Activated B cell treated with CpG ODN at 0.5 μM for 24 hours (primary cell): ENCODE measurements around the gene APOL4. TPM values are rescaled to one million over a fixed set of nuclear protein-coding genes. Genes with fewer than 3 reads are reported as not detected.

Source experiments
- ATAC-seq: fragments of 200-7000 bp; cut with Tn5 transposase; one replicate; pipeline ENCODE4 v1.10.0; 2021; ENCODE audit warnings: low read depth, mild to moderate bottlenecking, moderate library complexity
- CTCF ChIA-PET: fragments of 350-600 bp; sonication (Branson Sonifier 250); formaldehyde crosslinking; loops from one replicate; lab custom pipeline; 2021; ENCODE audit warnings: antibody characterized with exemption; lab: Charles Lee
- POLR2A ChIA-PET: fragments of 350-600 bp; sonication (Branson Sonifier 250); formaldehyde crosslinking; loops from one replicate; lab custom pipeline; 2021; ENCODE audit warnings: antibody characterized with exemption; lab: Charles Lee
- DNase-seq: peaks from one replicate; pipeline ENCODE4 v3.0.0; 2022
- H3K27ac Mint-ChIP-seq: one replicate; pipeline ENCODE4 v1.8.0; 2020; ENCODE audit warnings: mixed read lengths
- H3K27me3 Mint-ChIP-seq: one replicate; pipeline ENCODE4 v1.8.0; 2021; ENCODE audit warnings: mixed read lengths
- H3K36me3 Mint-ChIP-seq: one replicate; pipeline ENCODE4 v1.8.0; 2021; ENCODE audit warnings: low read depth, mixed read lengths
- H3K4me1 Mint-ChIP-seq: one replicate; pipeline ENCODE4 v1.8.0; 2021; ENCODE audit warnings: mixed read lengths
- H3K4me3 Mint-ChIP-seq: one replicate; pipeline ENCODE4 v1.8.0; 2020; ENCODE audit warnings: mild to moderate bottlenecking, mixed read lengths
- H3K9me3 Mint-ChIP-seq: one replicate; pipeline ENCODE4 v1.8.0; 2020; ENCODE audit warnings: mixed read lengths
- CTCF ChIP-seq: fragments of 200-600 bp; IDR thresholded peaks from one replicate; pipeline ENCODE4 v1.8.0; 2022; ENCODE audit warnings: antibody characterized with exemption, mild to moderate bottlenecking
- intact Hi-C: fragments of 100-400 bp; cut with micrococcal nuclease; formaldehyde crosslinking; loops from one replicate; pipeline ENCODE4 v1.15.1; 2024
- total RNA-seq: library from RNA; stranded (reverse); gene quantifications from 2 replicates; pipeline ENCODE4 v1.2.3, GENCODE V29; 2022

The APOL4 gene
- total RNA-seq, 1 donor from 2014 or later = not detected

DNA sequence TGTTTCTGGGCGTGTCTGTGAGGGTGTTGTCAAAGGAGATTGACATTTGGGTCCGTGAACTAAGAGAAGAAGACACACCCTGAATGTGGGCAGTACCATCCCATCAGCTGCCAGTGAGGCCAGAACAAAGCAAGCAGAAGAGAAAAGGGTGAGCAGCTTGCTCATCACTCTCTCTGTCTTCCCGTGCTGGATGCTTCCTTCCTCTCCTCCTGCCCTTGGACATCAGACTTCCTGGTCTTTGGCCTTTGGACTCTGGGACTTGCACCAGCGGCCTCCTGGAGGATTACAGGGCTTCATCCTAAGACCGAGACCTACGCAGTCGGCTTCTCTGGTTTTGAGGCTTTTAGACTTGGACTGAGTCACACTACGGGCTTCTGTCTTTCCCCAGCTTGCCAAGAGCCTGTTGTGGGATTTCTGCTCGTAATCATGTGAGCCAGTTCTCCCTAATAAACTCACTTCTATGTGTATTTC is 18.9 kb upstream of the APOL4 start:
- CTCF ChIA-PET = no interaction called here
- DNase-seq = no peak
- Mint-ChIP-seq H3K4me1 (peaks cover 3% of the 10 kb centered on the region), H3K9me3 (no peaks in the 10 kb centered on the region), H3K4me3 (no peak overlapping the region), H3K27me3 (peaks cover 6% of the 10 kb centered on the region), H3K27ac (no peak overlapping the region), H3K36me3 (peaks cover 7% of the 10 kb centered on the region)
- ATAC-seq = no peak
- intact Hi-C loops = loop anchor here (2.0 to 5.0 kb wide), 2 partner anchors 26 to 153 kb away; no protein-coding TSS in a partner anchor
- POLR2A ChIA-PET = no interaction called here
- TF ChIP-seq CTCF = no peak

DNA sequence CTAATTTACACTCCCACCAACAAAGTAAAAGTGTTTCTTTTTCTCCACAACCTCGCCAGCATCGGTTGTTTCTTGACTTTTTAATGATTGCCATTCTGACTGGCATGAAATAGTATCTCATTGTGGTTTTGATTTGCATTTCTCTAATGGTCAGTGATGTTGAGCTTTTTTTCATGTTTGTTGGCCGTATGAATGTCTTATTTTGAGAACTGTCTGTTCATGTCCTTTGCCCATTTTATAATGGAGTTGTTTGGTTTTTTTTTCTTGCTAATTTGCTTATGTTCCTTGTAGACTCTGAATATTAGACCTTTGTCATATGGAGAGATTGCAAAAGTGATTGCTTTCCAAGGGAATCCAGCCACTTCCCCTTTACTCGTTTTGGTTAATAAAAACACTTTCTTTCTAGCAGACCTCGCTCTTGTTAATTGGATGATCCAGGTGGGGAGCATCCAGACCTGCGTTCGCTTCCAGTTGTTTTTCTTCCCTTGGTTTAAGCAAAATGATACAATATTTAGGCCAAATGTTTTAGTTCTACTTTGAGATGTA is 17.1 kb upstream of the APOL4 start:
- H3K4me3 Mint-ChIP-seq = no peak overlapping the region
- CTCF ChIA-PET = no interaction called here
- no peak overlapping the region for H3K27ac Mint-ChIP-seq
- H3K4me1 Mint-ChIP-seq = peaks cover 3% of the 10 kb centered on the region
- H3K27me3 Mint-ChIP-seq = peaks cover 8% of the 10 kb centered on the region
- H3K9me3 Mint-ChIP-seq = no peaks in the 10 kb centered on the region
- DNase-seq (no peak), ATAC-seq (no peak)
- H3K36me3 Mint-ChIP-seq = no peaks in the 10 kb centered on the region
- intact Hi-C loops = no loop called here
- no peak for TF ChIP-seq CTCF
- POLR2A ChIA-PET = no interaction called here

- DNase-seq = no peak
- intact Hi-C loops = no loop called here
- CTCF ChIA-PET = interaction anchor here (1.4 kb wide), 1 partner anchor 21 kb away, joined by 4 read pairs; no protein-coding TSS in a partner anchor
Observed at GRCh38 chr22:36215981-36216380, 14.4 kb upstream of the APOL4 start.

GRCh38 chr22:36213586-36213985 is 12.0 kb upstream of the APOL4 start:
- Mint-ChIP-seq H3K27ac (no peak overlapping the region), H3K9me3 (peaks cover 7% of the 10 kb centered on the region), H3K4me3 (no peak overlapping the region), H3K36me3 (no peaks in the 10 kb centered on the region), H3K4me1 (peaks cover 21% of the 10 kb centered on the region), H3K27me3 (peaks cover 4% of the 10 kb centered on the region)
- CTCF ChIA-PET = no interaction called here
- intact Hi-C loops = no loop called here
- no peak for DNase-seq
- TF ChIP-seq CTCF = no peak
- no peak for ATAC-seq
- POLR2A ChIA-PET = no interaction called here

More at GRCh38 chr22:36215981-36216380, 14.4 kb upstream of the APOL4 start:
- Mint-ChIP-seq H3K4me1 (peaks cover 12% of the 10 kb centered on the region), H3K27ac (no peak overlapping the region), H3K9me3 (no peaks in the 10 kb centered on the region), H3K36me3 (no peaks in the 10 kb centered on the region), H3K4me3 (no peak overlapping the region), H3K27me3 (peaks cover 8% of the 10 kb centered on the region)
- ATAC-seq = no peak
- no peak for TF ChIP-seq CTCF
- POLR2A ChIA-PET = no interaction called here

DNA sequence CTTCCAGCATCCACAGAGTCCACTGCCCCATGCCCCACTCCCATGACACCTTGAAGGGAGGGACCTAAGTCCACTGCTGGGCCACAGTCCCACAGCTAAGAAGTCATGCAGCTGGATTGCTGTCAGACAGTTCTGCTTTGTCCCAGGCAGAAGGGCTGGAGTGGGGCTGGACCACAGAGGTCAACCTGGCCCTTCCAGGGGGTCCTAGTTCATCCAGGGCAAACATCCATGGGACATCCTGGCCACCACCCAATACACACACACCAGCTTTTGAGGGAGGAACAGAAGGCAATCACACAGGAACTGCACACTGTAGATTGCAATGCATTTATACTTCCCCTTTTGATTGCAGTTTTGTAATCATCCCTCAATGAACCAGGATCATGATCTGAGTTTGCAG is 11.3 kb upstream of the APOL4 start:
- Mint-ChIP-seq H3K27ac (no peak overlapping the region), H3K4me1 (peaks cover 21% of the 10 kb centered on the region), H3K27me3 (peaks cover 3% of the 10 kb centered on the region), H3K4me3 (no peak overlapping the region), H3K36me3 (no peaks in the 10 kb centered on the region), H3K9me3 (peaks cover 7% of the 10 kb centered on the region)
- CTCF ChIA-PET = interaction anchor here (1.2 to 2.3 kb wide), 2 partner anchors 9 to 274 kb away, joined by 3 to 5 read pairs; no protein-coding TSS in a partner anchor
- intact Hi-C loops = no loop called here
- ATAC-seq = no peak
- no peak for TF ChIP-seq CTCF
- DNase-seq = no peak
- POLR2A ChIA-PET = no interaction called here
